Measurements from ENCODE around the gene CTAGE1.
"Not testable (repeated sequence)": the region's sequence is repeated elsewhere in the genome, so short reads cannot be mapped to it uniquely, and the experiment has no call there.

The CTAGE1 gene

DNA sequence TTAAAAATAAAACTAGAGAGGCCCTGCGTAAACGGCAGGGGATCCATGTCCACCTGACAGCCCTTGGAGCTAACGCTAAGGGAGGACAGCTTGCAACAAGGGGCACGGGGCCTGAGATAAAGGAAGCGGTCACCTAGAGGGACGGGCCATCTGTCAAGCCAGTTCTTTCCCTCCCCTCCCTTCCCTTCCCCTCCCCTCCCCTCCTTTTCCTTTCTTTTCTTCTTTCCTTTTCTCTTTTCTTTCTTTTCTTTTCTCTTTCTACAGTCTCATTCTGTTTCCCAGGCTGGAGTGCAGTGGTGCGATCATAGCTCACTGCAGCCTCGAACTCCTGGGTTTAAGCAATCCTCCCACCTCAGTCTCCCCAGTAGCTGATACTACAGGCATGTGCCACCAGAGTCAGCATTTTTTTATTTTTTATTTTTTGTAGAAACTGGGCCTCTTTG, 34.5 kb upstream of the CTAGE1 start:
- H3F3A ChIP-seq (ENCODE audit: low read depth): no peaks in the 10 kb centered on the region
- no peaks in the 10 kb centered on the region for H3K27me3 ChIP-seq (ENCODE audit: insufficient read depth, low read length, poor library complexity, severe bottlenecking)
- no peaks in the 10 kb centered on the region for H4K20me1 ChIP-seq (ENCODE audit: insufficient read depth, low read length, poor library complexity, severe bottlenecking)
- no peak overlapping the region for H3K4me3 ChIP-seq (ENCODE audit: low read length, poor library complexity, severe bottlenecking)
- TF ChIP-seq, protein P1, sequence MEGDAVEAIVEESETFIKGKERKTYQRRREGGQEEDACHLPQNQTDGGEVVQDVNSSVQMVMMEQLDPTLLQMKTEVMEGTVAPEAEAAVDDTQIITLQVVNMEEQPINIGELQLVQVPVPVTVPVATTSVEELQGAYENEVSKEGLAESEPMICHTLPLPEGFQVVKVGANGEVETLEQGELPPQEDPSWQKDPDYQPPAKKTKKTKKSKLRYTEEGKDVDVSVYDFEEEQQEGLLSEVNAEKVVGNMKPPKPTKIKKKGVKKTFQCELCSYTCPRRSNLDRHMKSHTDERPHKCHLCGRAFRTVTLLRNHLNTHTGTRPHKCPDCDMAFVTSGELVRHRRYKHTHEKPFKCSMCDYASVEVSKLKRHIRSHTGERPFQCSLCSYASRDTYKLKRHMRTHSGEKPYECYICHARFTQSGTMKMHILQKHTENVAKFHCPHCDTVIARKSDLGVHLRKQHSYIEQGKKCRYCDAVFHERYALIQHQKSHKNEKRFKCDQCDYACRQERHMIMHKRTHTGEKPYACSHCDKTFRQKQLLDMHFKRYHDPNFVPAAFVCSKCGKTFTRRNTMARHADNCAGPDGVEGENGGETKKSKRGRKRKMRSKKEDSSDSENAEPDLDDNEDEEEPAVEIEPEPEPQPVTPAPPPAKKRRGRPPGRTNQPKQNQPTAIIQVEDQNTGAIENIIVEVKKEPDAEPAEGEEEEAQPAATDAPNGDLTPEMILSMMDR (conservative IDR thresholded peaks at IDR 0.05; ENCODE audit: low read length): no peak
- no peak for TF ChIP-seq EZH2phosphoT487 (IDR thresholded peaks at IDR 0.05; ENCODE audit: borderline replicate concordance)
- H3K4me1 ChIP-seq (ENCODE audit: insufficient read depth, low read length, poor library complexity, severe bottlenecking): no peaks in the 10 kb centered on the region
- peaks cover 5% of the 10 kb centered on the region; the same call in 1 of the 2 replicates for H3K9me3 ChIP-seq (ENCODE audit: insufficient read depth, low read depth, low read length)
- no peak overlapping the region for H3K9ac ChIP-seq (ENCODE audit: low read depth, low read length, poor library complexity, severe bottlenecking)
- H3K36me3 ChIP-seq (ENCODE audit: insufficient read depth, low read length): no peaks in the 10 kb centered on the region
- no peaks in the 10 kb centered on the region for H3K79me2 ChIP-seq (ENCODE audit: insufficient read depth, low read length)
- H2AFZ ChIP-seq (ENCODE audit: low read length): no peak overlapping the region
- H3K9me2 ChIP-seq (replicated peaks; ENCODE audit: low read depth, low read length): no peaks in the 10 kb centered on the region
- no peak overlapping the region for H3K4me2 ChIP-seq (ENCODE audit: low read depth, low read length, poor library complexity, severe bottlenecking)

DNA sequence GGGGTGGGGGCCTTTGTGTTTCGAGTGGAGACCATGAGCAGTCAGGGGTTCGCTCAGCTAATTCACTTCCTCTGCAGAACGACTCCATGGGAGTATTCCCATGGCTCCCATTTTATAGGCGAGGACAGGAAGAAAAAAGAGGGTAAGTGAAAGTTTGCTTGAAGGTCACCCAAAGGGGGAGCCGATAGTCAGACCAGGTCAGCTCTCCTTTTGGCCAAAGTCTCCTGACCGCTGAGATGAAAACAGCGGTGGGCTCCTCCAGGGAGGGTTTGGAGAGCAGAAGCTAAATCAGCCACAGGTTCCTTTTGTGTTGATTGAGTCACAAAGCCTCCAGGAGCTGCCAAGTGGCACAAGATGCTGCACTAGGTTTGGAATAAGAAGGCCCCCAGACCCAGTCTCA, 34.1 kb upstream of the CTAGE1 start:
- H3K4me1 ChIP-seq (ENCODE audit: insufficient read depth, low read length, poor library complexity, severe bottlenecking): no peaks in the 10 kb centered on the region
- H3K4me2 ChIP-seq (ENCODE audit: low read depth, low read length, poor library complexity, severe bottlenecking): no peak overlapping the region
- H3K9me2 ChIP-seq (replicated peaks; ENCODE audit: low read depth, low read length): no peaks in the 10 kb centered on the region
- H2AFZ ChIP-seq (ENCODE audit: low read length): no peak overlapping the region
- no peaks in the 10 kb centered on the region for H3K36me3 ChIP-seq (ENCODE audit: insufficient read depth, low read length)
- no peak for TF ChIP-seq EZH2phosphoT487 (IDR thresholded peaks at IDR 0.05; ENCODE audit: borderline replicate concordance)
- TF ChIP-seq, protein P1 (conservative IDR thresholded peaks at IDR 0.05; ENCODE audit: low read length): no peak
- H4K20me1 ChIP-seq (ENCODE audit: insufficient read depth, low read length, poor library complexity, severe bottlenecking): no peaks in the 10 kb centered on the region
- no peaks in the 10 kb centered on the region for H3K79me2 ChIP-seq (ENCODE audit: insufficient read depth, low read length)
- no peak overlapping the region for H3K4me3 ChIP-seq (ENCODE audit: low read length, poor library complexity, severe bottlenecking)
- no peak overlapping the region for H3K9ac ChIP-seq (ENCODE audit: low read depth, low read length, poor library complexity, severe bottlenecking)
- H3K27me3 ChIP-seq (ENCODE audit: insufficient read depth, low read length, poor library complexity, severe bottlenecking): no peaks in the 10 kb centered on the region
- peaks cover 5% of the 10 kb centered on the region; the same call in 1 of the 2 replicates for H3K9me3 ChIP-seq (ENCODE audit: insufficient read depth, low read depth, low read length)
- no peaks in the 10 kb centered on the region for H3F3A ChIP-seq (ENCODE audit: low read depth)

DNA sequence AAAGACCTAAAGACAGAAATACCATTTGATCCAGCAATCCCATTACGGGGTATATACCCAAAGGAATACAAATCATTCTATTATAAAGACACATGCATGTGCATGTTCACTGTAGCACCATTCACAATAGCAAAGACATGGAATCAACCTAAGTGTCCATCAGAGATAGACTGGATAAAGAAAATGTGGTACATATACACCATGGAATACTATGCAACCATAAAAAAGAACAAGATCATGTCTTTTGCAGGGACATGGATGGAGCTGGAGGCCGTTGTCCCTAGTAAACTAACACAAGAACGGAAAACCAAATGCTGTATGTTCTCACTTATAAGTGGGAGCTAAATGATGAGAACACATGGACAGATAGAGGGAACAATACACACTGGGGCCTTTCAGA, 33.1 kb upstream of the CTAGE1 start:
- not testable (repeated sequence) for H3K4me1 ChIP-seq (ENCODE audit: insufficient read depth, low read length, poor library complexity, severe bottlenecking); H2AFZ ChIP-seq (ENCODE audit: low read length); H3K36me3 ChIP-seq (ENCODE audit: insufficient read depth, low read length); H3F3A ChIP-seq (ENCODE audit: low read depth); H3K4me2 ChIP-seq (ENCODE audit: low read depth, low read length, poor library complexity, severe bottlenecking); H3K79me2 ChIP-seq (ENCODE audit: insufficient read depth, low read length); H3K9me2 ChIP-seq (replicated peaks; ENCODE audit: low read depth, low read length); H3K4me3 ChIP-seq (ENCODE audit: low read length, poor library complexity, severe bottlenecking); H3K27me3 ChIP-seq (ENCODE audit: insufficient read depth, low read length, poor library complexity, severe bottlenecking); H3K9me3 ChIP-seq (ENCODE audit: insufficient read depth, low read depth, low read length); H4K20me1 ChIP-seq (ENCODE audit: insufficient read depth, low read length, poor library complexity, severe bottlenecking); H3K9ac ChIP-seq (ENCODE audit: low read depth, low read length, poor library complexity, severe bottlenecking)

DNA sequence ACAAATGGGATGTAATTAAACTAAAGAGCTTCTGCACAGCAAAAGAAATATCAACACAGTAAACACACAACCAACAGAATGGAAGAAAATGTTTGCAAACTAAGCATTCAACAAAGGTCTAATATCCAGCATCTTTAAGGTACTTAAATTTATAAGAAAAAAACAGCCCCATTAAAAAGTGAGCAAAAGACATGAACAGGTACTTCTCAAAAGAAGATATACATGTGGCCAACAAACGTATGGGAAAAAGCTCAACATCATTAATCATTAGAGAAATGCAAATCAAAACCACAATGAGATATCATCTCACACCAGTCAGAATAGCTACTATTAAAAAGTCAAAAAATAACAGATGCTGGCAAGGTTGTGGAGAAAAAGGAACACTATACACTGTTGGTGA, 32.6 kb upstream of the CTAGE1 start:
- not testable (repeated sequence) for H3K27me3 ChIP-seq (ENCODE audit: insufficient read depth, low read length, poor library complexity, severe bottlenecking); H3K4me2 ChIP-seq (ENCODE audit: low read depth, low read length, poor library complexity, severe bottlenecking)

DNA sequence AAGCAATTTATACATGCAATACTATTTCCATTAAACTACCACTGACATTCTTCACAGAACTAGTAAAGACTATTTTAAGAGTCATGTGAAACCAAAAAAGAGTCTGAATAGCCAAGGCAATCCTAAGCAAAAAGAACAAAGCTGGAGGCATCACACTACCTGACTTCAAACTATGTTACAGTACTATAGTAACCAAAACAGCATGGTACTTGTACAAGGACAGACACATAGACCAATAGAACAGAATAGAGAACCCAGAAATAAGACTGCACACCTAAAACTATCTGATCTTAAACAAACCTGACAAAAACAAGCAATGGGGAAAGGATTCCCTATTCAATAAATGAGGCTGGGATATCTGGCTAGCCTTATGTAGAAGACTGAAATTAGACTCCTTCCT, 32.0 kb upstream of the CTAGE1 start:
- not testable (repeated sequence) for H3K4me1 ChIP-seq (ENCODE audit: insufficient read depth, low read length, poor library complexity, severe bottlenecking); H3K4me2 ChIP-seq (ENCODE audit: low read depth, low read length, poor library complexity, severe bottlenecking); H2AFZ ChIP-seq (ENCODE audit: low read length); H3K9me3 ChIP-seq (ENCODE audit: insufficient read depth, low read depth, low read length); H3K27me3 ChIP-seq (ENCODE audit: insufficient read depth, low read length, poor library complexity, severe bottlenecking); H3K79me2 ChIP-seq (ENCODE audit: insufficient read depth, low read length); H3K9me2 ChIP-seq (replicated peaks; ENCODE audit: low read depth, low read length); H3K4me3 ChIP-seq (ENCODE audit: low read length, poor library complexity, severe bottlenecking); H4K20me1 ChIP-seq (ENCODE audit: insufficient read depth, low read length, poor library complexity, severe bottlenecking); H3K9ac ChIP-seq (ENCODE audit: low read depth, low read length, poor library complexity, severe bottlenecking); H3F3A ChIP-seq (ENCODE audit: low read depth); H3K36me3 ChIP-seq (ENCODE audit: insufficient read depth, low read length)

More for the DNA sequence above, 32.6 kb upstream of the CTAGE1 start:
- H3K79me2 ChIP-seq (ENCODE audit: insufficient read depth, low read length); H3K9ac ChIP-seq (ENCODE audit: low read depth, low read length, poor library complexity, severe bottlenecking); H3K4me3 ChIP-seq (ENCODE audit: low read length, poor library complexity, severe bottlenecking); H3K9me3 ChIP-seq (ENCODE audit: insufficient read depth, low read depth, low read length); H3K4me1 ChIP-seq (ENCODE audit: insufficient read depth, low read length, poor library complexity, severe bottlenecking); H4K20me1 ChIP-seq (ENCODE audit: insufficient read depth, low read length, poor library complexity, severe bottlenecking); H3K36me3 ChIP-seq (ENCODE audit: insufficient read depth, low read length); H2AFZ ChIP-seq (ENCODE audit: low read length); H3K9me2 ChIP-seq (replicated peaks; ENCODE audit: low read depth, low read length); H3F3A ChIP-seq (ENCODE audit: low read depth): not testable (repeated sequence)
